Stimulated activated CD4-positive, alpha-beta T cell treated with anti-CD3 and anti-CD28 coated beads, Interleukin-15, amount 100 ng/mL, for 48 hours (primary cell): ENCODE measurements around the gene MACROD2.
"Not testable (repeated sequence)": the region's sequence is repeated elsewhere in the genome, so short reads cannot be mapped to it uniquely, and the experiment has no call there.

Source experiments
- DNase-seq, 2 donors: peaks; one replicate each; pipeline ENCODE4 v3.0.0-alpha.2; 2020; ENCODE audit warnings: low read depth in 2 of 2

Gene MACROD2

DNA sequence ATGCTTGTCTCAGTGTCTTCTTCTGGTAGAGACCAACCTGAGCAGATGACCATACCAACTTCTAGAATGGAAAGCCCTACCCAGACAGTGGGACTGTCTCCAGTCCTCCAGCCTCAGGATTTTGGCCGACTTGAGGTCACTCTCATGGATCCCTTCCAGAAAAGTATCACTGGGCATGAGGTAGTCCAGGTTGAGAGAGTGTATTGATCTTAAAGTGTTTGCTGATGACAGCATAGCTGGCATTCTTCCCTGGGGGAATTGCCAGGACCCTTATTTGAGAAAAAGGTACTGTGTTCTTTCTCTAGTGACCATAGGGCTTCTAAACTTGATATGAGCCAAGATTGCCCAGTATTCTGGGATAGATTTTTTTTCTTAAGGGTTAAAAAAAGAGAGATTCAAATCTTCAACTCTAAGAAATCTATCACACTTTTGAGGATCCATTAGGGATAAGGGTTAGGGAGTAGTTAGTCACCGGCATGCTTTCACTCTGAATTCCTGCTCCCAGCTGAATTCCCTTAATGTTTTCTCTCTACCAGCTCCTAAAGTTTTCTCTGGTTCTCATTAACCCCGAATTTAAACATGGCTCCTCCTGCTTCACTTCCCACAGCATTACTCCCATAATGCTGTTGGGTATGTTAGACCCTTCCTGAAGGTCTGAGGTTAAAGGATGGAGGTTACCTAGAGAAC lies 415.7 kb downstream of the MACROD2 start:
- no peak for DNase-seq

DNA sequence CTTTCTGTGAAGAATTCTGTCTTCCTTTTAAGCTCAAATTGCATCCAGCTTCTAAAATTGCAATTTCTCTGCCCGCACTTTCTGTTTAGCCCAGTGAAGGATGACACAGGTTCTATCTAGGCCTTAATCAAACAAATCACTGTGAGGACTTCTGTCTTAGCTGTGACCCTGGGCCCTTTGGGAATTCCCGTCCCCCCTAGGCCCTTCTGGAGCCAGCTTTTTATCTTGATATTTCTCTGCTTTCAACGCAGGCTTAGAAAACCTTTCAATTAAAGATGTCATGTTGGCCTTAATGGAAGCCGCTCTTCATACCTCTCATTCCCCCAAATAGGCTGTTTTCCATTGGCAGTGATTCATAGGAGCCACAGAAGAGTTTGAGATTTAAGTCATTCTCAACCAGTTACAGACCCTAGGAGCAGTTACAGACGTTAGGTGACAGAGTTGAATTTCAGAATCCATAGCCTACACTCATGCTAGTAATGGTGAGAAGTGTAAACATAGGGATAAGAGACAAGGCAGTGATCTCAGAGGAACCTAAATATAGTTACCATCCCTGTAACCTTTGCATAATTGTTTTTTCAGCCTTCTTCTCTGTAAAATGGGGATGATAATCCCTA lies 416.9 kb downstream of the MACROD2 start:
- DNase-seq = no peak

GRCh38 chr20:14413835-14414234 lies 418.5 kb downstream of the MACROD2 start:
- DNase-seq = no peak

- DNase-seq = no peak
Observed at GRCh38 chr20:14414560-14414959, 419.2 kb downstream of the MACROD2 start.

DNA sequence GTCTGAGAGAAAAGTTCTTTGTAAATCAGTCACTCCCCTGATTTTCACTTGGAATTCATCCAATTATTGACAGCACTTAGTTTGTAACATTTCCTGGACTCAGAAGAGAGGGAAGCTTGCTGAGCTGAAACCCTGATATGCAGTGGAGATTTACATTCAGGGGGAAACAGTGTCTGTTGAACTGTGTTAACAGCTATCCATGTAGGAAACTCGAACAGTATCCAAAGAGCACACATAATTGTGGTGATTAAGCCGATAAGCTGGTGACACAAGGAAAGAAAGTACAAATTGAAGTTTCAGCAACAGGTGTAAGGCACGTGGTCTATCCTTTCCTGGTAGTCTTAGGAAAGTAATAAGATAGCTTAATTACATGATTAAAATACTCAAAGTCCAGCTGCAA lies 420.2 kb downstream of the MACROD2 start:
- DNase-seq = no peak

DNA sequence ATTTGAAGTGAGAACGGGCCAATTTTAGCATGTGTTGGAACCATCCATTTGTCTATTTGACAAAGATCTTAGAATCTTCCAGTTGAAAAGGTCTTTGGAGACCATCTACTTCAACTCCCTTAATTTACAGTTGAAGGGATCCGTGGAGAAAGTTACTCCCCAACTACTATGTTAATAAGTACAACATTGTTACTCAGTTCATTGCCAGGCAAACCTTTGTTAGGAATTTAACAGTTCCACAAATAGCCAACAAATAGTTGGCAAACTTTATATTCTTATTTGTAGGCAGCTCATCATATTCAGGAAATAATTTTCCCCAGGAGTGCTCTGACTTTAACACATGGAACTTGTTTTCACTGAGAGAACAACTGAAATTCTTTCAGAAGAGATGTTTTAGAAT lies 423.1 kb downstream of the MACROD2 start:
- DNase-seq = no peak

GRCh38 chr20:14422892-14423291 lies 427.6 kb downstream of the MACROD2 start:
- DNase-seq = no peak

GRCh38 chr20:14431568-14431967 lies 436.3 kb downstream of the MACROD2 start:
- no peak for DNase-seq

GRCh38 chr20:14432085-14432484 lies 436.8 kb downstream of the MACROD2 start:
- DNase-seq = no peak

- DNase-seq = no peak
Observed at GRCh38 chr20:14432597-14432996, 437.3 kb downstream of the MACROD2 start.

DNA sequence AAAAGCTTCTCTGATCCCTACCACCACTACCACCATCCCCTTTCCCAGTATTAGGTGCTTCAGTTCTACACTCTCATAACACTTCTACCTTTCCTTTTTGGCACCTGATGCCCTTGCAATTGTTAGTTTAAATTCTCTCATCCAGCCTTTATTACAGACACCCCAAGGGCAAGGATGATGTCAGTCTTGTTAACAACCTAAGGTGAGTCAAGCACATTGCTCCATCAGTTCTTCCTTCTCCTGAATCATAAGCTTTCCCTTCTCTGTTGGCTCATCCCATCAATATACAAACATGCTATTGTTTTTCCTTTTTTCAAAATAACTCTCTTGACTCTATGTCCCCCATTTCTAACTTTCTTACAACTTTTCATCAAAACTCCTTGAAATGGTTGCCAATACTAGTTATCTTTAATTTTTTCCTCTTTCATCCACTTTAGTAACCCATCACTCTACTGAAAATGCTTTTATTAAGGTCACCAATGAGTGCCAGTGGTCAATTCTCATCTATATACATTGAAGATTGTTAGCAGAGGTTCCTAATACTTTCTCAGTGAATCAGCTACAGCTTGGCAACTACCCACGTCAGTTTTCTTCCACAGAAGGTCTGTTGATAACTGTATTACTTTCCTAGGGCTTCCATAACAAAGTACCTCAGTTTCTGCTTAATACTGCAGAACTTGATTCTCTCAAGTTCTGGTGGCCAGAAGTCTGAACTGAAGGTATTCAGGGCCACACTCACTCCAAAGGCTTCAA lies 439.2 kb downstream of the MACROD2 start:
- DNase-seq = no peak

DNA sequence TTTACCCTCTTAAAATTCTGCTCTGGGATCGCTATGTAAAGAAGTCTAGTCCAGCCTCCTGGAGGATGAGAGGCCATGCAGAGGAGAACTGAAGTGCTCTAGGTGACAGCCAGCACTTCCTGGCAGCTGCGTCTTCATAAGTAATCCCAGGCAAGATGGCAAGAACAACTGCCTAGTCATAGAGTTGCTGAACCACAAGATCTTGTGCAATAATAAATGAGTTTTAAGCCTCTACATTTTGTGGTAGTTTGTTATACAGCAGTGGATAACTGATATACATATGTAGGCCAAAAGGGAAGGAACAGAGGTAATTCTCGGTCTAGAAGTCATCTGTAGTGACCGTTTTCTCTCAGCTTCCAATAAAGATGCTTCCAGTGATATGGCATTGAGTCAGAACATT lies 445.9 kb downstream of the MACROD2 start:
- no peak for DNase-seq

GRCh38 chr20:14444106-14444505 lies 448.8 kb downstream of the MACROD2 start:
- no peak for DNase-seq

DNA sequence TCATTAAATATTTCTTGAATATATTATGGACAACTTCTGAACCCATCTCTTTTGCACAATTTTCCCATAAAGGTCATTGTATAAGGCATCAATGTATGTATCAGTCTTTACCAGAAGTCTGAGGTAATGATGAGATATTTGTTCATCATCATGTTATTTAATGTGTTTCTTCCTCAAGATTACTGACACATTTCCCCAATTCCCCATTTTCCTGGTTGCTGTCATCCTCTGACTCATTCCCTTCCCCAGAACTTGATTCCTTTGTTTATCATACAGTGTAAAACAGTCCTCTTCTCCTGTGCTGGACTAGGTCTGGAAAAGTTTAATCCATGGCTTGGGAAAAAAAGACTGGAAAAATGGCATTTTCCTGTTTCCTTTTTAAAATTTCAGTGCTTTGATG lies 450.0 kb downstream of the MACROD2 start:
- DNase-seq = no peak

- DNase-seq = no peak
Observed at GRCh38 chr20:14445902-14446301, 450.6 kb downstream of the MACROD2 start.

GRCh38 chr20:14446446-14446845 lies 451.1 kb downstream of the MACROD2 start:
- no peak for DNase-seq

DNA sequence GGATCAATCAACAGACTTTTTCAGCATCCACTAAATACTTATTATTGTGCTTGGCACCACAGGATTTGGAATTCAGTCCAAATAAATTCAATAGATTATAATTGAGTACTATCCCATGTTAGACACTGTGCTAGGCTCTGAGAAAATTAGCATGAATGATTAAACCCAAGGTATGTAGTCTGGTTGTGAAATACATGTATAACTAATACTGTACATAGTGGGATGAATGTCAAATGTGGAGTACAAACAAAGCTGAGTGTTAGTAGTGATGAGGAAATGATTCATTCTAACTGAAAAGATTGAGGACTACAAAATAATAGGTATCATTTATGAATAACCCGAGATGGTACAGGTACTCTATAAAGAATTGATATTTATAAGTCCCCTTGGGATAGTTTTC lies 454.0 kb downstream of the MACROD2 start:
- no peak for DNase-seq

DNA sequence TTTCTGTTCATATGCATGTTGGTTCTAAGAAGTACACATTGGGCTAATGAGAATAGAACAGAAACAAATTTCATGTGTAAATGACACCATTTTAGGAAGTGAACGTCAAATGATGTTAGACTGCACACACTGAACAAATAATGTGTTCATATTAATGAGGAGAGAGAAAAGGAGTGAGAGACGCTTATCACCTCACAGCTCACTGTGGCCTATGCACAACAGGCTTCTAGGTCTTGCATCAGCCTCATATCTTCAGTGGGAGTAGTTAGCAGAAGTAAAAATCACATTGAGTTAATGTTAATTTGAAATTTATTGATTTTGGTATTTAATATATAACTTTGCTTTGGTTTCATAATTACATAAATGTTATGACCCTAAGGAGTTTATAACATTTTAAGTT lies 454.9 kb downstream of the MACROD2 start:
- DNase-seq = no peak

GRCh38 chr20:14451458-14451857 lies 456.1 kb downstream of the MACROD2 start:
- DNase-seq = no peak

DNA sequence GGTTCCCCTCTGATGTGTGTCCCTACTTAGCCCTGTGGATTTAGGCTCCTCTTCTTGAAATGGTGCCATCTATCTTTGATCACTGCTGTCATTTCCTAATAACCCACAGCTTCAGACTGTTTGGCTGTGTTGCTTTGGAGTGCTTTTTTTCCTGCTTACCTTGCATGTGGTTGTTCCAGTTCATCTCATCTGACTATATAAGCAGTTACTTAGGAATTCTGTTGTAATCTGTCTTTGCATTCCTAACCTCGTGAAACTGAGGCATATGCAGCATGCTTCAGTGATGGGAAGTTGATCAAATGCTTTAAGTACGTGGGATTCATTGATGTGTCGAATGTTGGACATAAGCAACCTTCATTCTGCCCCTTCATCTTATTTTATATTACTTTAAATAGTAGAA lies 457.9 kb downstream of the MACROD2 start:
- no peak for DNase-seq

GRCh38 chr20:14454296-14454695 lies 459.0 kb downstream of the MACROD2 start:
- no peak for DNase-seq

- DNase-seq = not testable (repeated sequence)
Observed at GRCh38 chr20:14467104-14467827, 471.9 kb downstream of the MACROD2 start.
